ENCODE data around the gene ASH1L.
"Not testable (repeated sequence)": the region's sequence is repeated elsewhere in the genome, so short reads cannot be mapped to it uniquely, and the experiment has no call there.

ASH1L gene

DNA sequence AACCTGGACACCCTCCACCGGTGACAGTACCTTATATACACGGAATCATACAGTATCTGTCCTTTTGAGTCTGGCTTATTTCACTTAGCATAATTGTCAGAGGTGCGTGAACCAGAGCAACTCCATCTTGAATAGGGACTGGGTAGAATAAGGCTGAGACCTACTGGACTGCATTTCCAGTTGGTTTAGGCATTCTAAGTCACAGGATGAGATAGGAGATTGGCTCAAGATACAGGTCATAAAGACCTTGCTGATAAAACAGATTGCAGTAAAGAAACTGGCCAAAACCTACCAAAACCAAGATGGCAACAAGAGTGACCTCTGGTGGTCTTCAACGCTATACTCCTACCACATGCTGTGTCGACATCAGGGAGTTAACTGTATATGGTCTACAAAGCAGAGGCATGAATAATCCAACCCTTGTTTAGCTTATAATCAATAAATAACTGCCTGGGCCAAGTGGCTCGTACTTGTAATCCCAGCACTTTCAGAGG is 255.3 kb downstream of the ASH1L start:
- DNase-seq (ENCODE audit: low read depth in 2 of 2), result no peak

DNA sequence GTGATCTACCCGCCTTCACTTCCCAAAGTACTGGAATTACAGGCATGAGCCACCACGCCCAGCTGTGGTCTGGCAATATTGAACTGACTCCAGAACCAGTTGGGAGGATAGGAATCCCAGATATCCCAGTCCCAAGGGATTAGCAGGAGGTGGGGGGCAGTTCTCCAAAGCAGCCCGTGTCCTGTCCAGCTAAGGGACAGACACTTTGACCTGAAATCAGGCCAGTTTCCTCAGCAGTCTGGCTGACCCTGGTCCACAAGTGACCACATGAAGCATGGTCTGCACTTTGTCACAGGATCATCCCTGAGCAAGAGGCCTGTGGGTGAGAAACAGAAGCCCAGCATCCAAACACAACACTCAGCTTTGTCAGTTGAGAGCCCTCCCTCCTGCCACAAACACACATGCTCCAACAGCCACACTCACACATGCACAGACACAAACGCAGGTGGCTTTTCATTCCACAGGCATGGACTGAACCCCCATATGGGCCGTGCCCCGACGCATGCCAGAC is 256.7 kb downstream of the ASH1L start:
- no peak for DNase-seq (ENCODE audit: low read depth in 2 of 2)

DNA sequence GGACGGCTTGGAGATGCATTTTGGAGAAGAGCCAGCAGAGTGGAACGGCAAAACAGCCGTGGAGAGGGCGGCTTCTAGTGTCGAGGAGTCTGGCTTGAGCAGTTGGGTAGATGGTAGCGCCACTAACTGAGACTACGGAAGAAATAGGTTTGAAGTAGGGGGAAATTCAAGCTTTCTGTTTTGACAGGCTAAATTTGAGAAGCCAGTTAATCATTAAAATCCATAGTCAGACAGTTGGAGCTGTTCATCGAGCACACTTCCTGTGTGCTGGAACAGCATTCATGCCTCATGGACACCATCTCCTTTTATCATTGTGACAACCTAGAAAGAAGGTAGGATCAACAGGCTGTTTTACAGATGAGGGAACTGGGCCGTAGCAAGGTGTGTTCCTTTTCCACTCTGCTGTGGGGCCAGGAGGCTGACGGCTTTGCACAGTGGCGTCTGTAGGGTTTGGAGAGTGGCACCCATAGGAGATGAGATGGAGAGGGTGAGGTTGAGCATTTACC is 258.0 kb downstream of the ASH1L start:
- no peak for DNase-seq (ENCODE audit: low read depth in 2 of 2)

DNA sequence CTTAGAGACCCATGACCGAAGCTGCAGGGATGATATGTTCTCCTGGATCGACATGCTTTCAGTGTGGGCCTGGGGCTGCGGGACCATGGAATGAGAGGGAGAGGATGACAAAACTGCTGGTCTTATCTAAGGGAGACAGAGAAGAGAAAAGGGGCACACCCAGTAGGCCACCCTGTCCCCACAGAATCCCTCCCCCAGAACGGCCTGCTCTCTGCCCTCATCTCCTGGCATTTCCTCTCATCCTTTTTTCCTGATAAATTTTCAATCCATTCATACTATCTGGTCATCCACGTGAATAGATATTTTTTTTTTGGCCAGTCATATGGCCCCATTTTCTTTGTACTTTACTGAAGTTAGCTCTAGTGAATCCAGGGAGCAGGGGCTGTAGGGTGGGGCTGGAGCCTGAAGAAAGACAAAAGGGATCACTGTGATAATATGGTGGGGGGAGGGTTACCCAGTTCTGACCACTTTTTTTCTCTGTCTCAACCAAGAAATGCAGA is 261.2 kb downstream of the ASH1L start, which contains the start of gene PKLR:
PKLR (minus strand) TSS at position 97 of the 500 bp plus-strand sequence; CDS start at position 54, 43 bp downstream.
- DNase-seq (ENCODE audit: low read depth in 2 of 2), result no peak

DNA sequence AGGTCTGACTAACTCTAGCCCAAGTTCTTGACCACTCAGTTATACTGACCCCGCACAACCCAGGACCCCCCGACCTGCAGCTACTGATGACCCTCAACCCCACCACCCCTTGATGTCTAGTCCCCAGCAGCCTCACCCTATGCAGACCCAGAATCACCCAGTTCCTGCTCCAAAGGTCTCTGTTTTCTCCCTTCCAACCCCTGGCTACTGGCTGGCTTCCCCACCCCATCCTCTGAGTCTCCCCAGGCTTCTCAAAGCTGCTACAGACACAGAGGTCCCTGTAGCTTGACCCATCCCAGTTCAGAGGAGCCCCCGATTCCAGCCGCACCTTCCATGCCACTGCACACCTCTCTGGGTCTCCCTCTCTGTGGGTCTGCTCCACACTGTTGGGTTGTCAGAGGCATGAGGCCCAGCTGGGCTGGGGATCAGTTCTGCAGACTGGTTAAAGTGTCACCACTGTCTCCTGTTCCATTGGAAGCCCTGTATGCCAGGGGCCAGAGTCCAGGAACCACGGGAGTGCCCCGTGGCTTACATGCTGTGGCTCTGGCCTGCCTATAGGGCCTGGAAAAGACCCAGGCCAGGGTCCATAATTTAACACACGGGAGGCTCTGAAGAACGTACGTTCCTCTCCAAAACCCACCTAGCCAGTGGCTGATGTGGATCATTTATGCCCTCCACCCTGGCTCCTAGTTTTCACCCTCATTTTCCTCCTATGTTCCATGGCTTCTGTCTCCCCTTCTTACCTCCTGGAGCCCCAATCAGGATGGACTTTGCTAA is 261.9 kb downstream of the ASH1L start:
- DNase-seq (ENCODE audit: low read depth in 2 of 2), result no peak

DNA sequence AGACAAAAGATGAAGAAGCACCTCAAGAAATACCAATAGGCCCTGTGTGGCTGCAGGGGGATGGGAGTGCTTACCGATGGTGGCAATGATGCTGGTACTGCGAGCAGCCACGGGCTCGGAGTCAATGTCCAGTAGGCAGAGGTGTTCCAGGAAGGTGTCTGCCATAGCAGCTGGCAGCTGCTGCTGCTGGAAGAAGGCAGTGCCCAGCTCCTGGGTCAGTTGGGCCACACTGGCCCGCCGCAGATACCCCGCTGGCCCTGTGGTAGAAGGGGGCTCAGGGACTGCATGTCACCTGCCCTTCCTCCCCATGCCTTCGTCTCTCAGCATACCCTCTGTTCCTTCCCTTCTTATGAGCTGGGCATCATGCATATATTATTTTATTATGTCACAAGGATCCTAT is 262.6 kb downstream of the ASH1L start:
- no peak for DNase-seq (ENCODE audit: low read depth in 2 of 2)

DNA sequence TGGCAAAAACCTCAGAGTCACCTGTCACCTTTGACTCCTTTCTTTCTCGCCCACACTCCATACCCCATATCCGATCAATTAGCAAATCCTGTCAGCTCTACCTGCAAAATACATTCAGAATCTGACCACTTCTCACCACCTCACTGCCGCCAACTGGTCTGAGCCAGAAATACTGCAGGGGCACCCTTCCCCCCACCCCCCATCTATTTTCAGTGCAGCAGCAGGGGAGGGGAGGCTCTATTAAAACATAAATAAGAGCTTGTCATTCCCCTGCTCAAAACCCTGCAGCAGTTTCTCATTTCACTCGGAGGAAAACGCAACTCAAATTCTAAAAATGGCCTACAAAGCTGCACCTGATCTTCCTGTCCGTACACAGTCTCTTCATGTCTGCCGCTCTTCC is 265.2 kb downstream of the ASH1L start:
- DNase-seq (ENCODE audit: low read depth in 2 of 2), result no peak

DNA sequence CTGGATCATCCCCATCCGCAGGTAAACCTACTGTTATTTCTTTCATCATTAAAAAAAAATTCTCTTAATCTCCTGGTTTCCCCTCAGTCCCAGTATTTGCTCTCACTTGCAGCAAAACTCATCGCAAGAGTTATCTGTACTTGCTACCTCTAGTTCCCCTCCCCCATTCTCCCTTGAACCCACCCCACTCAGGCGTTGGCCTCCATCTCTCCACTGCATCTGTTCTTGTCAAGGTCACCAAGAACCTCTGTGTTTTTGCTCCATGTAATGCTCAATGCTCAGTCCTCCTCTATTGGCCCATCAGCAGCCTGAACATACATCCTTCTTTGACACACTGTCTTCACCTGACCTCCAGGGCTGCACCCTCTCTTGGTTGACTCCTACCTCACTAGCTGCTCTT is 265.9 kb downstream of the ASH1L start:
- no peak for DNase-seq (ENCODE audit: low read depth in 2 of 2)

DNA sequence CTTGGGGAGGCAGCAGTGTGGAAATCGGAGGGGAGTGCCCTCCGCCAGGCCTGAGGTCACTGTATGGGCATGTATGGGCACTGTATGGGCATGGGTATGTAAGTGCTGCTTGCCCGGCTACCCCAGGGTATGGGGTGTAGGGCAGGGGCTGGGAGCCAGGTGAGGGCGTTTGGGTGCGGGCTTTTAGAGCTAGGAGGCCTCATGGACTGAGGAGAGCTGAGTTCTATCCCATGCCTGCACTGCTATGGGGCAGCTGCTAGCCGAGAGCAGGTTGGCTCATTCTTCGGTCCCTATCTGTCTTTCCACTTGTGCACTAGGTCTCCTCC is 266.7 kb downstream of the ASH1L start:
- no peak for DNase-seq (ENCODE audit: low read depth in 2 of 2)

DNA sequence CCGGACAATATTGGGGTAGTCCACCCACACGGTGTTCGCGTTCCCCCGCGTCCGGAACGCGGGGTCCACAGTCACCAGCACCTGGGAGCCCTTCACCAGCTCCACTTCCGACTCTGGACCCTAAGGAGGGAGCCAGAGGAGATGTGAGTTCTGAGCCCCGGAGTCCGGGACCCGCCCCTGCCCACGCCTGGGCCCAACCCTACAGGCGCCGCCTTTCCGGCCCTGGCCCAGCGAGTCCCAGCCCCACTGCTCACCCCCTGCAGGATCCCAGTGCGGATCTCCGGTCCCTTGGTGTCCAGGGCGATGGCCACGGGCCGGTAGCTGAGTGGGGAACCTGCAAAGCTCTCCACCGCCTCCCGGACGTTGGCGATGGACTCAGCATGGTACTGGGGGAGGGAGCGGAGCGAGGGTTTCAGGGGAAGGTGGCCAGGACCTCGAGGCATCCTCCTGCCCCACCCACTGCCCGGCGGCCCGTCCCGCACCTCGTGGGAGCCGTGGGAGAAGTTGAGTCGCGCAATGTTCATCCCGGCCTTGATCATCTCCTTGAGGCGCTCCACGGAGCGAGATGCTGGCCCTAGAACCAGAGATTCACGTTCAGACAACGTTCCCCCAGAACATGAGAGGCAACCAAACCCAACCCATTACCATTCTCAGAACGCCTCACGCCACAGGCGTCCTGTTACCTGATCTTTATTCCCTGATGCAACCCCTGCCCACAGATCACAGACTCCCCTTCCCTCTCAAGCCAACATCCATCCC is 267.2 kb downstream of the ASH1L start:
- DNase-seq (ENCODE audit: low read depth in 2 of 2), result no peak

DNA sequence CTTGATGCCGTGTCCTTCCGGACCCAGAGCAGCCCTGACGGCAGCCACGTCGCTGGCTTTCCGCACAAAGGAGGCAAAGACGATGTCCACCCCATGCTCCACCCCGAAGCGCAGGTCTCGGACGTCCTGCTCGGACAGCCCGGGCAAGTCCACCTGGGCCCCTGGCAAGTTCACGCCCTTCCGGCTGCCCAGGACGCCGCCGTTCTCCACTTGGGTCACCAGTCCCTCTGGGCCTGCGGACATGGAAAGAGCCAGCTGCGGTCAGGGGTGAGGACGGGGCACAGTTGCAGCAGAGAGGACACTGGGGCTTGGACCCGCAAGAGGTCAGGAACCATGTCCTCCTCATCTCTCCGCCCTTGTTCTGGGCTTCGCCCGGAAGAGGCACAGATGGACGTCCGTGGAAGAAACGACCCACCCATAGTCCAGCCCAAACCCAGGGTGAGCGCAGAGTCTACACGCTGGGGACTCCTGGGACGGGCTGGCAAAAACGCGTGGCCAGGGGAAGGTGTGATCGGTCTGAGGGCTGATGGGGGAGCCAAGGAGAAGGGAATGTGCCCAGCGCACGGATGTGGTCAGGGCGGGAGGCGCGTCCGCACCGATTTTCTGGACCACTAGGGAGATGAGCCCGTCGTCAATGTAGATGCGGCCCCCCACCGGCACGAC is 268.0 kb downstream of the ASH1L start:
- DNase-seq (ENCODE audit: low read depth in 2 of 2), result no peak

DNA sequence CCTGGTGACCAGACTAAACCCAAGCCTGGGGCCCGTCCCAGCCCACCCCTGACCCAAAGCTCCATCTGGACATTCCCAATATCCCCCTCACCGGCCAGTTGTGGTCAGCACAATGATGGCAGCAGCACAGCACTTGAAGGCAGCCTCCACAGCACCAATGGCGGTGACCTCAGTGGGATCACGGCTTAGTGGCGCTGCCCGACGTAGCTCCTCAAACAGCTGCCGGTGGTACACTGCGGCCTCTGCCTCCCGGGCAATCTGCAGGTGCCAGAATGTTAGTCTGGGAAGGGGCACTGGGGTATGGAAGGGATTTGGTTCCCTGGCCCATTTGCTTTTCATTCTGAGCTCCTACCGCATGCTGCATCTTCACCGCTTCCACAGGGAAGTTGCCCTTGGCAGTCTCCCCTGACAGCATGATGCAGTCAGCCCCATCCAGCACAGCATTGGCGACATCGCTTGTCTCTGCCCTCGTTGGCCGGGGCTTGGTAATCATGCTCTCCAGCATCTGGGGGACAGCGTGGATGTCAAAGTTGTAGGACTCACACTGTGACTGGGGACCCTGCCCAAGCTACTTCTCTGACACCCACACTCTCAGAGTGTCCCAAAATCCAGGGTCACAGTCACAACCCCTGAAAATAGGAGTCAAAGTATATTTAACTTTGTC is 269.4 kb downstream of the ASH1L start:
- DNase-seq (ENCODE audit: low read depth in 2 of 2), result no peak

DNA sequence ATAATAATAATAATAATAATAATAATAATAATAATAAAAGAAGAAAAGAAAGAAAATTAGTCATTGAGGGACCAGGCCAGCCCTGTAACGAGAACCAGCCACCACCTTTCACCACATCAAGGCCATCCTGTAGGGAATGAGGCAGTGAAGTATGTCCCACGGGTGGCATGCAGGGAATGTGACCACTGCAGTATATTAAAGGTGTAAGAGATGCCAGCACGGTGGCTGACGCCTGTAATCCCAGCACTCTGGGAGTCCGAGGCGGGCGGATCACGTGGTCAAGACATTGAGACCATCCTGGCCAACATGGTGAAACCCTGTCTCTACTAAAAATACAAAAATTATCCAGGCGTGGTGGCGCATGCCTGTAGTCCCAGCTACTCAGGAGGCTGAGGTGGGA is 271.6 kb downstream of the ASH1L start:
- DNase-seq (ENCODE audit: low read depth in 2 of 2), result not testable (repeated sequence)

DNA sequence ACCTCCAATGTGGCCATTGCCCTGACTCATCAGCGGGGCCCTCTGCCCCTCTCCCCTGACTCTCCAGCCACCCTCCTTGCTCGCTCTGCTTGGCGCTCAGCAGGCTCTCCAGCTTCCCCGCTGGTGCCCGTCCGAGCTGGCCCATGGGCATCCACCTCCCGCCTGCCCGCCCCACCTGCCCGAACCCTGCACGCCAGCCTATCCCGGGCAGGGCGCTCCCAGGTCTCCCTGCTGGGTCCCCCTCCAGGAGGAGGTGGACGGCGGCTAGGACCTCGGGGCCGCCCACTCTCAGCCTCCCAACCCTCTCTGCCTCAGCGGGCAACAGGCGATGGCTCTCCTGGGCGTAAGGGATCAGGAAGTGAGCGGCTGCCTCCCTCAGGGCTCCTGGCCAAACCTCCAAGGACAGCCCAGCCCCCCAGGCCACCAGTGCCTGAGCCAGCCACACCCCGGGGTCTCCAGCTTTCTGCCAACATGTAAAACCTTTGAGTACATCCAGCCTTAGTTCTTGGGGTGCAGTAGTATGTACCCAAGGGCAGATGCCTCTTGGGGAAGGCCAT is 274.5 kb downstream of the ASH1L start:
- no peak for DNase-seq (ENCODE audit: low read depth in 2 of 2)

DNA sequence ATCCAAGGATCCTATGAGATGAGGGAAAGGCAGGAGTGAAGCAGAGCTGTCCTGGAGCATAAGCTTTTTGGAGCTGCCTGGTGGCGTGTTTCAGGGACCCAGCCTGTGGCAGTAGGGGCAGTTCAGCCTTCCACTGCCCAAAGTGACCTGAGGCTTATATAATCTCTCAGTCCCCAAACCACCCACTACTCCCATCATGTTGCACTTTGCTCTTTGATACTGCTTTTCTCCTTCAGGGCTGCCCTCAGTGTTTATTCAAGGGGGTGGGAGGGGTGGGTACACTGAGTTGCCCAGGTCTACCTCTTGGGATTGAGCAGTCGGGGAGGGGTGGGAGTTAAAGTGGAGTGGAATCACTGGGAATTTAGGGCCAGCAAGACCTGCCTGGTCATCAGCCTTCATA is 276.1 kb downstream of the ASH1L start:
- no peak for DNase-seq (ENCODE audit: low read depth in 2 of 2)

DNA sequence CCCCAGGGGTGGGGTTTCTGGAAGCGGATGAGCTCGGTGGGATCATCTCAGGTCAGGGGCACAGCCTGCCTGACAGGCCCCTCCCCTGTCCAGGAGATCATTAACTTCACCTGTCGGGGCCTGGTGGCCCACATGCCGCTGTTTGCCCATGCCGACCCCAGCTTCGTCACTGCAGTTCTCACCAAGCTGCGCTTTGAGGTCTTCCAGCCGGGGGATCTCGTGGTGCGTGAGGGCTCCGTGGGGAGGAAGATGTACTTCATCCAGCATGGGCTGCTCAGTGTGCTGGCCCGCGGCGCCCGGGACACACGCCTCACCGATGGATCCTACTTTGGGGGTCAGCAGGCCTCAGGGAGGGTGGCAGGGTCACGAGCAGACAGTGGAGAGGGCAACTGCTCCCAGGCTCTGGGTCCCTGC is 277.0 kb downstream of the ASH1L start:
- DNase-seq (ENCODE audit: low read depth in 2 of 2), result no peak

Data from stimulated activated CD8-positive, alpha-beta memory T cell treated with anti-CD3 and anti-CD28 coated beads, Interleukin-2, amount 100 ng/mL, for 48 hours (primary cell).